HG02852 (cell line): ENCODE measurements around the gene CD160.
A peak's percentile ranks its signal among the peaks of the same experiment; 100 is the strongest.
"Not testable (repeated sequence)": the region's sequence is repeated elsewhere in the genome, so short reads cannot be mapped to it uniquely, and the experiment has no call there.

ENCODE experiments used
- ATAC-seq: cut with Tn5 transposase; IDR thresholded peaks from one replicate; pipeline ENCODE4 v1.9.1; 2021; ENCODE audit warnings: mild to moderate bottlenecking, moderate library complexity; ENCODE audit not compliant: unreplicated experiment

Gene CD160, protein sequence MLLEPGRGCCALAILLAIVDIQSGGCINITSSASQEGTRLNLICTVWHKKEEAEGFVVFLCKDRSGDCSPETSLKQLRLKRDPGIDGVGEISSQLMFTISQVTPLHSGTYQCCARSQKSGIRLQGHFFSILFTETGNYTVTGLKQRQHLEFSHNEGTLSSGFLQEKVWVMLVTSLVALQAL

GRCh38 chr1:145719230-145720079, at the start of gene CD160:
CD160 (plus strand) TSS chr1:145719499; CDS start chr1:145728328, 8,829 bp downstream.
- no peak for ATAC-seq

GRCh38 chr1:145670995-145671745, 48.1 kb upstream of the CD160 start:
- not testable (repeated sequence) for ATAC-seq

- ATAC-seq: not testable (repeated sequence)
These were observed 46.1 kb upstream of the CD160 start for GRCh38 chr1:145673217-145673616.

DNA sequence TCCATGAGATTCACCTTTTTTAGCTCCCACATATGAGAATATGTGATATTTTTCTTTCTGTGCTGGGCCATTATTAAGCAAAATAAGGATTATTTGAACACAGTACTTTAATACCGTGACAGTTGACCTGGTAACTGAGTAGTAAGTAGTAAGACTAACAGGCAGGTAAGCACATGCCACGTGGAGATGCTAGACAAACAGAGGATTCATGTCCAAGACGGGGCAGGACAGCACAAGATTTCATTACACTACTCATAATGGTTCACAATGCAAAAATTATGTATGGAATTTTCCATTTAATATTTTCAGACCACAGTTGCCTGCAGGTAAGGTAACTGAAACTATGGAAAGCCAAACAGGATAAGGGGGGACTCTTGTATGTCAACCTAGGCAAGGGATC, 34.4 kb upstream of the CD160 start:
- ATAC-seq: not testable (repeated sequence)

DNA sequence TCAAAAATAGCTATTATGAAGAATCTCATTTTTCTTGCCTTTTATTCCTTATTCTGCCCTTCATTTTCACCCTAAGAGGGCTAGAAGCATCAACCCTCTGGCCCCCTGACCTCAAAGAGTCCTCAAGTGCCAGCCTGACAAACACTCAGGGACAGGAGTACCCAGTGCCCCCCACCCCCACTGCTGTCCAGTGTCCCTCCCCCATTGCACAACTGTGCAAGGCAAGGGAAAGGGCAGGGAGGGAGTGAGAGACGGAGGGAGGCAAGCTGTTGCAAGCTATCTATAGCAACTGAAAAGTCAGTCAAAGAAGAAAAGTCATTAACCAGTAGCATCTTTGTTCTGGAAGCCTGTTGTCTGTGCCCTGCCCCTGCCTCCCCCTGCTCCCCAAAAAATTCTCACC, 33.2 kb upstream of the CD160 start:
- not testable (repeated sequence) for ATAC-seq

- no peak for ATAC-seq
These were observed 31.0 kb upstream of the CD160 start for GRCh38 chr1:145688328-145688727.

DNA sequence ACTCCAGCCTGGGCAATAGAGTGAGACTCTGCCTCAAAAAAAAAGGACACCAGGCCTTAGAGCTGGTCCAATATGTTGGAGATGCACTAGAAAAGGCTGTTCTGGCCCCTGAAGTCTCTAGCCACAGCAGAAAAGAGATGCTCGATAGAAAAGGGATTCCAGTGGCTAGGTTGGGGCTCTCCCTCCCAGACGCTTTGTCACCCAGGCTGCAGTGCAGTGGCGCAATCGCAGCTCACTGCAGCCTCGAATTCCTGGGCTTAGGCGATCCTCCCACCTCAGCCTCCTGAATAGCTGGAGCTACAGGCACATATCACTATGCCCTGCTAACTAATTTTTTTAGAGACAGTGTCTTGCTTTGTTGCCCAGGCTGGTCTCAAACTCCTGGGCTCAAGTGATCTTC, 30.4 kb upstream of the CD160 start:
- ATAC-seq: no peak

- ATAC-seq: no peak
These were observed 29.4 kb upstream of the CD160 start for GRCh38 chr1:145689922-145690321.

DNA sequence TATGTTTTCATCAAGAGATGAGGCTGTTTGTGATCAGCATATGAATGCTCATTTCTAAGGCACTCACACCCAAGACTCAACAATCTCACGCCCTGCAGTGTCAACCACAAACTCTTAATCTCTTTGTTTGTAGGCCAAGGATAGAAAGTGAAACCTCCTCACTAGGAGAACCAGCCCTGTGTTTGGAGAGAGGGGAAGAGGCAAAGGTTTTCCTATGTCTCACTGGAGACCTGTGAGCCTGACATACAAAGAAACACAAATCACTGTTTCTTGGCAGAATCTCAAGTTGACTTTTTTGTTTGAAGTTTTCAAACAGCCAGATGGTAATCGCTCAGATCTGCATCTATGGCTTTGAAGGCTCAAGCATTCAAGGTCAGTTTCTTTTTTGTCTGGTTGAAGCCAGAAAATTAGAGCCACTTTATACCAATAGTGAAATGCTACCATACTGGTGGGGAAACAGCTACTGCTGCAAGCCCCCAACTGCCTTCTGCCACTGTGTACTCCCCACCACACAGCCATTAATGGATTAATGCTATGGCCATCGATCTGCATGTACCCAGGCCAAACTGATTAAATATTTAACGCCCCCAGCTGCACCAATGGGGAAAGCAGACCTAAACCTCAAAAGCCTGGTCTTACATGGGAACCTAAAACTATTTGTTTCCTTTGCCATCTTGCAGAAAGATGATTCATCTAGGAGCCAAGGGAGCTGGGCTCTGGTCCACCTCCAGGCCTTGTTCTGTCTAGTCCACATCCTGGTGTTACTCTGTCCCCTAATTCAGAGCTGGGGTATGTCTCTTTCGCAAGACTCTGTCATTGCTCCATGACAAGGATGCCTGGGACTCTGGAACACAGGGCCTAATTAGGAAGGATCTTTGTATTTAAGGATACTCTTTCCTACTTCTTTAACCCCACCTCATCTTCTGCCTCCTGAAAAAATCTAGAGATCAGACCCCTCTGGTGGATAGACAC, 28.4 kb upstream of the CD160 start:
- peak; percentile 78 for ATAC-seq

GRCh38 chr1:145692785-145693443, 26.4 kb upstream of the CD160 start:
- no peak for ATAC-seq

DNA sequence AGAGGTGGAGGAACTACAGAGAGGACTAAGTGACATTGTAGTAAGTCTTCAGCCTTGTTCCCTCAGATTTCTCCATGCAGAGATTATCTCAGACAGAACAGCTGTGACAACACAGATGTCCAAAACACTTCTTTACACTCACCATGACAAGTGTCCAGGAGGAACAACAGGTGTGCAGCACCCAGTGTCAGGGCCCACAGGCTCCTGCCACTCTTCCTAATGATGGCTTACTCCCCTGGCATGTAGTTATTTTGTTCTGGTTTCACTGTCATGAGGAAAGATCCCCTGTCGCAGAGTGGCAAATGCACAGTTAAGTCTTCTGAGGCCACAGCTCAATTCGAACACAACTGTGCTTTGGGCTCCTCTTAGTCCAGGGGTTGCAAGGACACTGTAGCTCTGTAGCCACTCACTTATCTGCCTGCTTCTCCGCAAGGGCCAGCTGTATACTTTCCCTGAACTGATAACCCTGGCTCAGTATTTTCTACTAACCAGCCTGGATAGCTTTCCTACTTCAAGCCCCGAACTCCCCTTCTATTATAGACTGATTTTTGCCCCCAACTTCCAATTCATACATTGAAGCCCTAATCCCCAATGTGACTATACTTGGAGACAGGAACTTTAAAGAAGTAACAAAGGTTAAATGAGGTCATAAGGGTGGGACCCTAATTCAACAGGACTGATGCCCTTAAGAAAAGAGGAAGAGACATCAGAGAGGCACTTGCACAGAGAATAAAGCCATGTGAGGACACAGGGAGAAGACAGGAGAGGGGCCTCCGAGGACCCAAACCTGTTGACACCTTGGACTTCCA, 23.3 kb upstream of the CD160 start:
- no peak for ATAC-seq

DNA sequence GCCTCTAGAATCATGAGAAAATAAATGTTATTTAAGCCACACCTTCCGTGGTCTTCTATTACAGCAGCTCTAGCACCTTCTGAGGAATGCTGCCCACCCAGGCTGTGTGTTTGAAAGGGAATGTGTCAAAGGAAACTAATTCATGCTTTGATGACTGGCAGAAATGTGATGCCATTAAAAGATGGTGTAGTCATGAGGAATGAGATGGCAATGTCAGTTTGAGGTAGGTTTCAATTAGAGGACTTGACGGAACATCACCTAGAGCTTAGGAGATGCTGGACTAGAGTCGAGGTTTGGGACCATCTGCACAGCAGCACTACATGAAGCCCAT, 22.7 kb upstream of the CD160 start:
- no peak for ATAC-seq

- no peak for ATAC-seq
These were observed 17.9 kb upstream of the CD160 start for GRCh38 chr1:145701306-145701862.

DNA sequence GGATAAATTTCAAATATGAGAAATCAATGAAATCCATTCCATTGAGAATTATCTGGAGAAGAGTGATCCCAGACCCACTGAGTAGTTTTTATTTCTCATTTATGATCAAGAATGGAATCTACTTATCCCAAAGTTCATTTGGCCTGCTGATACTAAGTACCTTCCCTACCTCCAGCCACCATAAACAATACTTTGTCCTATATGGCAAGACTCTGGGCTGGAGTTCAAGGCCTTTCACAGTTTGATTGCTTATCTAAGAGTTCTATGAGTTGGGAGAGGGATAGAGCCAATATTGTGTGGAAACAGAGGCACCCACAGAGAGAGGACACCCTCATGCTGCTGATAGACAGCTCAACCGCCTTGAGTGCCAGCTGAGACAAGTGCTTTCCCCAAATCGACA, 17.2 kb upstream of the CD160 start:
- ATAC-seq: no peak

DNA sequence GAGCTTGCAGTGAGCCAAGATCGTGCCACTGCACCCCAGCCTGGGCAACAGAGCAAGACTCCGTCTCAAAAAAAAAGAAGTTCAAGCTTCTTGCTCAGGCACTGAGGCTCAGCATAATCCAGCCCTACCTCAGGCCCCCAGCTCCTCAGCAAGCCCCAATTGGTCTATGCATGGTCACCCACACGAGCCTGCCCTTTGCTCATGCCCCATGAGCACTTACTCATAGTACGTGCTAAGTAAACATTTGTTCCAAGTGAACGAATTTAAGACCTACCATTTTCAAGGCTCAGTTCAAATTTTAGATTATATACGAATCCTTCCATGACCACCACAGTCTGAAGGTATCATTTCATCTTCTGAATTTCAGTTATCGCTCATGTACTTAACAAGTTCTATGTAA, 16.5 kb upstream of the CD160 start:
- no peak for ATAC-seq

DNA sequence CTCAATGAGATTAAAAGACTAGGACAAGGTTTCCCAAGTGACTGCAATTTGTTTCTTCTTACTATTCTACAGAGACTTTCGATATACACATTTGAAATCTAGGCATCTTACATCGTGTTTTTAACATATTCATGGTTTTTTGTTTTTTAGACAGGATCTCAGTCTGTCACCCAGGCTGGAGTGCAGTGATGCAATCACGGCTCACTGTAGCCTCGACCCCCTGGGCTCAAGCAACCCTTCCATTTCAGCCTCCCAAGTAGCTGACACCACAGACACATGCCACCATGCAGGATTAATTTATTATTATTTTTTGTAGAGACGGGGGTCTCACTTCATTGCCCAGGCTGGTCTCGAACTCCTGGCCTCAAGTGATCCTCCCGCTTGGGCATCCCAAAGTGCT, 13.7 kb upstream of the CD160 start:
- no peak for ATAC-seq

DNA sequence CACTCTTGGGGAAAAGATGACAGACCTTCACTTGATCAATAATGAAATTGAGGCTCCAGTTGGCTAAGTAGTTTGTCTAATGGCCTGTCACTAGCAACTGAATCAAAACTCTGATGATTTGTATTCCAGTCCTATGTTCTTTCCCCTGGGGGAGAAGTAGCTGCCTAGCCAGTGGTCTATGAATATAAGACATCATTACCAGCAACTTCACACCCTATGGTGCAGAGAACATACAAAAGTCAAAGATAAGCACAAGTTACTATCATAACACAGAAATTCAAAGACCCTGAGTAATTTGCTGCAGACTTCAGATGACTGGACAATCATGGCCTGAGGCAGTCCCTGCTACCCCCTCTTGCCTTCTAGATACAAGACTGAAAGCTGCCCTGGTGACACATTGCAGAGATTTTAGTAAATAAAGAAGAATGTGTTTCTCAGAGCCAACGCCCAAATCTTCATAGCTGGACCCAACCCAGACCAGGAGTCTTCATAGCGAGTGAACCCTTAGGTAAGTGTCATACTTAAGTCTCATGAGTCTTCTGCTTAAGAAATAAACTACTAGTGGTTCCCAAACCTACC, 13.1 kb upstream of the CD160 start:
- no peak for ATAC-seq

DNA sequence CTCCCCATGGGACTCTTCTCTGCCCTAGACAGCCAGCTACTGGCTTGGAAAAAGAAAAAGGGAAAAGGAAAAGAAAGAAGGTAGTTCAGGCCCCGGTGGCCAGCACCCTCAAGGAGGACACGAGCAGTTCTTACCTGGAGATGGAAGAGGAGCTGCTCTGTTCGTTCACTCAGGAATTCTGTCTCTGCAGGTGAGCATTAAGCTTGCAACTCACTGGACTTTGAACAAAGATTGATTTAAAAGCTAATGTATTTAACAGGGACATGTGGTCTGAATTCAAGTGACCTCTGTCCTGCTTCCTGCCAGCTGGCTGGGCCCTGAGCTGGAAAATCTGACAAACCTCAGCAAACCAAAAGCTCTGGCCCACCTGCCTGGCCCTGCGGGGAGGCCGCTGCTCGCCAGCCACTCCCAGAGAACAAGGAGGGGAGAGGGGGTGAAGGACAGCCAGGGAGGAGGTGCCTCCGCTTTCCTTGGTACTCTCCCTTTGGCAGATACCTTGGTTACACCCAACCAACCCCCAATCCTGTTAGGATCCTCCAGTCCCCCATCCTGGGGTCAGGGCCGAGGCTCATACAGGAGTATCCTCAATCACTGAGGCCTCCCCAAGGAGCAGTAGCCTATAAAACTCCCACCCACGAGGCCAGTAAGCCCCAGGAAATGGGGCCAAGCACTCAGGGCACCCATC, 12.0 kb upstream of the CD160 start, which contains the start of gene PDZK1:
Gene PDZK1 (minus strand): TSS at position 186 of the 685 bp plus-strand sequence. CDS start 19,347 bp downstream, outside the sequence.
- no peak for ATAC-seq
